Trophoblast cell (in vitro differentiated cells and primary cell): ENCODE measurements around the gene LAMA5.

Experiments used
- DNase-seq, 2 donors: peaks; one replicate each; pipeline ENCODE4 v3.0.0-alpha.2; 2016
- H2AFZ ChIP-seq: 2 replicates; pipeline ENCODE4 v1.6.1; 2013; ENCODE audit warnings: low read length, moderate library complexity, mild to moderate bottlenecking; ENCODE audit not compliant: insufficient read depth, poor library complexity
- H2AK5ac ChIP-seq: 2 replicates; pipeline ENCODE4 v1.6.1; 2013; ENCODE audit warnings: mild to moderate bottlenecking, low read length
- H2BK120ac ChIP-seq: 2 replicates; pipeline ENCODE4 v1.6.1; 2013; ENCODE audit warnings: low read length, mild to moderate bottlenecking, moderate library complexity; ENCODE audit not compliant: insufficient read depth, poor library complexity
- H2BK12ac ChIP-seq: 2 replicates; pipeline ENCODE4 v1.6.1; 2013; ENCODE audit warnings: mild to moderate bottlenecking, low read length, moderate library complexity
- H2BK5ac ChIP-seq: 2 replicates; pipeline ENCODE4 v1.6.1; 2013; ENCODE audit warnings: low read length, low read depth, moderate library complexity, mild to moderate bottlenecking; ENCODE audit not compliant: poor library complexity
- H3K14ac ChIP-seq: 2 replicates; pipeline ENCODE4 v1.6.1; 2013; ENCODE audit warnings: mild to moderate bottlenecking, low read length
- H3K18ac ChIP-seq: 2 replicates; pipeline ENCODE4 v1.6.1; 2013; ENCODE audit warnings: mild to moderate bottlenecking, low read length
- H3K23ac ChIP-seq: 2 replicates; pipeline ENCODE4 v1.6.1; 2013; ENCODE audit warnings: low read length
- H3K27ac ChIP-seq: 2 replicates; pipeline ENCODE4 v1.5.1; 2013; ENCODE audit warnings: low read depth, mild to moderate bottlenecking, inconsistent platforms, low read length, moderate library complexity
- H3K27me3 ChIP-seq: 2 replicates; pipeline ENCODE4 v1.6.1; 2013; ENCODE audit warnings: inconsistent platforms, mild to moderate bottlenecking, low read length, moderate library complexity; ENCODE audit not compliant: insufficient read depth
- H3K36me3 ChIP-seq, 2 experiments: 1 replicate in 1 of 2; 2 replicates in 1 of 2; pipeline ENCODE4 v1.6.1; 2013; ENCODE audit warnings: low read length in 2 of 2, mild to moderate bottlenecking in 2 of 2, moderate library complexity in 1 of 2; ENCODE audit not compliant: insufficient read depth in 2 of 2, control insufficient read depth in 1 of 2
- H3K4ac ChIP-seq: 2 replicates; pipeline ENCODE4 v1.6.1; 2013; ENCODE audit warnings: low read depth, mild to moderate bottlenecking, low read length, moderate library complexity
- H3K4me1 ChIP-seq, 2 experiments: 1 replicate in 1 of 2; 2 replicates in 1 of 2; pipeline ENCODE4 v1.6.1; 2013; ENCODE audit warnings: low read length in 2 of 2, mild to moderate bottlenecking in 2 of 2, moderate library complexity in 1 of 2; ENCODE audit not compliant: insufficient read depth in 2 of 2, control insufficient read depth in 1 of 2
- H3K4me2 ChIP-seq: 2 replicates; pipeline ENCODE4 v1.6.1; 2013; ENCODE audit warnings: inconsistent platforms, mild to moderate bottlenecking, low read length, moderate library complexity
- H3K4me3 ChIP-seq: 2 replicates; pipeline ENCODE4 v1.5.1; 2013; ENCODE audit warnings: mild to moderate bottlenecking, low read depth, low read length, inconsistent platforms
- H3K79me1 ChIP-seq: one replicate; pipeline ENCODE4 v1.6.1; 2013; ENCODE audit warnings: low read length
- H3K79me2 ChIP-seq: 2 replicates; pipeline ENCODE4 v1.6.1; 2013; ENCODE audit warnings: low read length, mild to moderate bottlenecking; ENCODE audit not compliant: control insufficient read depth, insufficient read depth, poor library complexity
- H3K9ac ChIP-seq: 2 replicates; pipeline ENCODE4 v1.6.1; 2013; ENCODE audit warnings: mild to moderate bottlenecking, low read length
- H3K9me3 ChIP-seq: 2 replicates; pipeline ENCODE4 v1.6.1; 2013; ENCODE audit warnings: low read depth, mild to moderate bottlenecking, control low read depth, inconsistent platforms, low read length; ENCODE audit not compliant: insufficient read depth
- H4K12ac ChIP-seq: 2 replicates; pipeline ENCODE4 v1.6.1; 2013; ENCODE audit warnings: low read depth, mild to moderate bottlenecking, low read length, moderate library complexity
- H4K8ac ChIP-seq: 2 replicates; pipeline ENCODE4 v1.6.1; 2013; ENCODE audit warnings: low read depth, mild to moderate bottlenecking, low read length, moderate library complexity
- H4K91ac ChIP-seq: one replicate; pipeline ENCODE4 v1.6.1; 2013; ENCODE audit warnings: low read depth, mild to moderate bottlenecking, low read length, moderate library complexity
- WGBS: extraction: QIAGEN DNeasy Blood & Tissue Kit; methylation state at CpG from one replicate; pipeline ENCODE4 v1.1.7; 2013; ENCODE audit warnings: missing lambda C conversion rate; ENCODE audit not compliant: insufficient read length, insufficient coverage; ENCODE audit errors: extremely low coverage; 5-methylcytosine and 5-hydroxymethylcytosine counted together

LAMA5 gene

GRCh38 chr20:62353289-62354030 lies 13.7 kb downstream of the LAMA5 start:
- no peaks in the 10 kb centered on the region for H3K27me3 ChIP-seq

GRCh38 chr20:62352402-62353288 lies 14.5 kb downstream of the LAMA5 start:
- no peak overlapping the region for H2BK120ac ChIP-seq
- no peak overlapping the region for H3K18ac ChIP-seq
- no peak overlapping the region for H4K91ac ChIP-seq
- peaks cover 4% of the 10 kb centered on the region for H3K9me3 ChIP-seq
- peaks cover 62 to 74% of the 10 kb centered on the region in 2 experiments for H3K36me3 ChIP-seq
- H3K4me3 ChIP-seq: no peak overlapping the region
- H3K23ac ChIP-seq: no peak overlapping the region
- H3K4me2 ChIP-seq: no peak overlapping the region
- H4K8ac ChIP-seq: no peak overlapping the region
- DNase-seq: no peak
- WGBS: no CpG with 5 or more reads among the region's 43 CpGs
- H3K27me3 ChIP-seq: no peaks in the 10 kb centered on the region
- H3K79me2 ChIP-seq: peaks cover 26% of the 10 kb centered on the region
- H3K4ac ChIP-seq: no peak overlapping the region
- no peak overlapping the region for H3K27ac ChIP-seq
- H2AK5ac ChIP-seq: no peak overlapping the region
- H3K9ac ChIP-seq: no peak overlapping the region
- H3K14ac ChIP-seq: no peak overlapping the region
- H3K4me1 ChIP-seq: peaks cover 28 to 33% of the 10 kb centered on the region in 2 experiments
- no peak overlapping the region for H4K12ac ChIP-seq
- H2BK12ac ChIP-seq: no peak overlapping the region
- no peak overlapping the region for H2AFZ ChIP-seq
- H2BK5ac ChIP-seq: no peak overlapping the region
- peaks cover 8% of the 10 kb centered on the region for H3K79me1 ChIP-seq

More at GRCh38 chr20:62353289-62354030, 13.7 kb downstream of the LAMA5 start:
- WGBS: no CpG with 5 or more reads among the region's 16 CpGs
- Histone ChIP-seq H2BK5ac (no peak overlapping the region), H4K91ac (no peak overlapping the region), H3K4me3 (no peak overlapping the region), H2AFZ (no peak overlapping the region), H3K27ac (no peak overlapping the region), H3K18ac (peak overlapping the region; percentile 42), H2BK120ac (no peak overlapping the region), H4K12ac (no peak overlapping the region), H2AK5ac (no peak overlapping the region), H3K4ac (no peak overlapping the region), H3K23ac (no peak overlapping the region), H3K9ac (no peak overlapping the region), H3K9me3 (peaks cover 4% of the 10 kb centered on the region), H4K8ac (no peak overlapping the region), H3K4me2 (no peak overlapping the region), H3K14ac (no peak overlapping the region), H3K79me1 (peaks cover 8% of the 10 kb centered on the region), H3K79me2 (peaks cover 33% of the 10 kb centered on the region), H3K4me1 (peaks cover 28 to 33% of the 10 kb centered on the region in 2 experiments), H3K36me3 (peaks cover 66 to 76% of the 10 kb centered on the region in 2 experiments), H2BK12ac (no peak overlapping the region)
- DNase-seq: no peak

- no peak overlapping the region for H3K4me3 ChIP-seq
- no peak overlapping the region for H2BK5ac ChIP-seq
- peaks cover 63 to 75% of the 10 kb centered on the region in 2 experiments for H3K36me3 ChIP-seq
- no peak overlapping the region for H3K9ac ChIP-seq
- H4K12ac ChIP-seq: no peak overlapping the region
- H3K79me2 ChIP-seq: peaks cover 18% of the 10 kb centered on the region
- H3K4ac ChIP-seq: no peak overlapping the region
- H2AK5ac ChIP-seq: no peak overlapping the region
- no peak overlapping the region for H3K23ac ChIP-seq
- H3K9me3 ChIP-seq: peaks cover 4% of the 10 kb centered on the region
- no peak overlapping the region for H2BK12ac ChIP-seq
- no peak overlapping the region for H2BK120ac ChIP-seq
- no peak overlapping the region for H3K18ac ChIP-seq
- no peak overlapping the region for H4K8ac ChIP-seq
- no peaks in the 10 kb centered on the region for H3K27me3 ChIP-seq
- no CpG with 5 or more reads among the region's 60 CpGs for WGBS
- H3K27ac ChIP-seq: no peak overlapping the region
- peaks cover 8% of the 10 kb centered on the region for H3K79me1 ChIP-seq
- H3K4me1 ChIP-seq: peaks cover 28 to 33% of the 10 kb centered on the region in 2 experiments
- no peak overlapping the region for H2AFZ ChIP-seq
- no peak overlapping the region for H3K4me2 ChIP-seq
- H3K14ac ChIP-seq: no peak overlapping the region
- no peak overlapping the region for H4K91ac ChIP-seq
- DNase-seq: no peak
These were observed 15.4 kb downstream of the LAMA5 start for GRCh38 chr20:62351469-62352401.
